IMR-90 (cell line): Measurements from ENCODE around the gene MADD.

Experiments used
- CEBPB ChIP-seq: IDR thresholded peaks from 2 replicates; pipeline ENCODE4 v1.6.1; 2012; ENCODE audit warnings: low read depth, low read length, improper control_type of control experiment
- CHD1 ChIP-seq: IDR thresholded peaks from 2 replicates; pipeline ENCODE4 v1.6.1; 2012; ENCODE audit warnings: low read depth, low read length, improper control_type of control experiment
- CTCF ChIP-seq: conservative IDR thresholded peaks from 2 replicates; pipeline ENCODE4 v1.5.1; 2012; ENCODE audit warnings: mild to moderate bottlenecking, low read depth, low read length, improper control_type of control experiment
- RCOR1 ChIP-seq: IDR thresholded peaks from 2 replicates; pipeline ENCODE4 v1.6.1; 2012; ENCODE audit warnings: mild to moderate bottlenecking, low read length, improper control_type of control experiment; ENCODE audit not compliant: insufficient replicate concordance
- RFX5 ChIP-seq: IDR thresholded peaks from 2 replicates; pipeline ENCODE4 v1.8.0; 2012; ENCODE audit warnings: low read depth, mild to moderate bottlenecking, low read length, moderate library complexity

GRCh38 chr11:47329987-47330931, 60.3 kb downstream of the MADD start:
- TF ChIP-seq RCOR1 (no peak), CTCF (no peak), RFX5 (no peak), CEBPB (no peak), CHD1 (no peak)
